B cell (primary cell): Measurements from ENCODE around the gene CHMP1A. TPM values are rescaled to one million over a fixed set of nuclear protein-coding genes. Genes with fewer than 3 reads are reported as not detected.

Experiments used
- ATAC-seq: fragments of 200-7000 bp; cut with Tn5 transposase; one replicate; pipeline ENCODE4 v1.10.0; 2021; ENCODE audit warnings: low read depth, mild to moderate bottlenecking, moderate number of reproducible peaks, moderate library complexity
- CTCF ChIA-PET: fragments of 350-600 bp; sonication (Branson Sonifier 250); formaldehyde crosslinking; loops from one replicate; lab custom pipeline; 2021; ENCODE audit warnings: antibody characterized with exemption, inconsistent platforms; lab: Charles Lee
- POLR2A ChIA-PET: fragments of 350-600 bp; sonication (Branson Sonifier 250); formaldehyde crosslinking; loops from one replicate; lab custom pipeline; 2021; ENCODE audit warnings: antibody characterized with exemption; lab: Charles Lee
- DNase-seq: peaks from one replicate; pipeline ENCODE4 v3.0.0; 2013
- H2AFZ ChIP-seq: 2 replicates; pipeline ENCODE4 v1.6.1; 2012; ENCODE audit warnings: mild to moderate bottlenecking, low read depth, low read length; ENCODE audit not compliant: insufficient read depth, poor library complexity, severe bottlenecking
- H3K27ac ChIP-seq, 2 donors: 1 replicate in 1 of 2; 2 replicates in 1 of 2; pipeline ENCODE4 v1.5.1; 2012 to 2013; ENCODE audit warnings: low read length in 2 of 2, mild to moderate bottlenecking in 2 of 2, moderate library complexity in 1 of 2
- H3K27me3 ChIP-seq, 4 experiments: fragments of 200-600 bp in 1 of 4; sonication (generic) in 1 of 4; replicated peaks in 1 of 4; 1 replicate in 2 of 4; 2 replicates in 2 of 4; pipeline versions ENCODE4 v1.6.1 to v1.7.0; 2013 to 2016; ENCODE audit warnings: low read length in 3 of 4, mild to moderate bottlenecking in 2 of 4, mixed read lengths in 1 of 4, moderate library complexity in 1 of 4; ENCODE audit not compliant: insufficient read depth in 4 of 4, control insufficient read depth in 3 of 4; ENCODE audit errors: control extremely low read depth in 1 of 4
- H3K36me3 ChIP-seq, 2 experiments: replicated peaks in 1 of 2; 1 replicate in 1 of 2; 2 replicates in 1 of 2; pipeline versions ENCODE4 v1.6.1 to v1.7.1; 2013; ENCODE audit warnings: low read length in 1 of 2; ENCODE audit not compliant: insufficient read depth in 2 of 2, control insufficient read depth in 1 of 2; ENCODE audit errors: control extremely low read depth in 1 of 2, extremely low read depth in 1 of 2
- H3K4me1 ChIP-seq, 2 donors: fragments of 200-600 bp in 1 of 2; sonication (generic) in 1 of 2; 1 replicate in 1 of 2; 2 replicates in 1 of 2; pipeline versions ENCODE4 v1.5.1 to v1.6.1; 2013 to 2017; ENCODE audit warnings: low read length in 2 of 2; ENCODE audit not compliant: control insufficient read depth in 2 of 2, insufficient read depth in 2 of 2
- H3K4me2 ChIP-seq: replicated peaks from 2 replicates; pipeline ENCODE3; 2012; ENCODE audit warnings: mild to moderate bottlenecking, low read depth, low read length; ENCODE audit not compliant: poor library complexity, severe bottlenecking
- H3K4me3 ChIP-seq, 5 experiments: fragments of 200-600 bp in 1 of 5; sonication (generic) in 1 of 5; 1 replicate in 3 of 5; 2 replicates in 2 of 5; pipeline versions ENCODE4 v1.5.1 to v1.7.0; 2011 to 2016; ENCODE audit warnings: low read length in 4 of 5, mild to moderate bottlenecking in 4 of 5, low read depth in 2 of 5, control low read depth in 1 of 5, moderate library complexity in 1 of 5; ENCODE audit not compliant: insufficient read depth in 1 of 5; ENCODE audit errors: control extremely low read depth in 1 of 5, extremely low read depth in 1 of 5
- H3K79me2 ChIP-seq: fragments of 200-600 bp; sonication (generic); one replicate; pipeline ENCODE4 v1.6.0; 2016; ENCODE audit warnings: low read length; ENCODE audit not compliant: control insufficient read depth, insufficient read depth
- H3K9ac ChIP-seq: fragments of 200-600 bp; sonication (generic); 2 replicates; pipeline ENCODE4 v1.6.1; 2017; ENCODE audit warnings: mild to moderate bottlenecking, low read length, moderate library complexity
- H3K9me3 ChIP-seq, 3 donors: one replicate each; pipeline versions ENCODE4 v1.6.1 to v1.7.1; 2013; ENCODE audit warnings: low read length in 2 of 3; ENCODE audit not compliant: control insufficient read depth in 2 of 3, insufficient read depth in 1 of 3; ENCODE audit errors: control extremely low read depth in 1 of 3
- H4K20me1 ChIP-seq: 2 replicates; pipeline ENCODE4 v1.6.0; 2012; ENCODE audit warnings: mild to moderate bottlenecking, low read length; ENCODE audit not compliant: insufficient read depth, control insufficient read depth, poor library complexity, severe bottlenecking
- H3K27ac Mint-ChIP-seq: one replicate; pipeline ENCODE4 v1.8.0; 2021; ENCODE audit warnings: mixed read lengths
- H3K27me3 Mint-ChIP-seq: one replicate; pipeline ENCODE4 v1.8.0; 2021; ENCODE audit warnings: mixed read lengths
- H3K4me1 Mint-ChIP-seq: one replicate; pipeline ENCODE4 v1.8.0; 2021; ENCODE audit warnings: mixed read lengths
- H3K4me3 Mint-ChIP-seq: one replicate; pipeline ENCODE4 v1.8.0; 2021; ENCODE audit warnings: mixed read lengths
- H3K9me3 Mint-ChIP-seq: one replicate; pipeline ENCODE4 v1.8.0; 2022; ENCODE audit warnings: mixed read lengths; ENCODE audit not compliant: insufficient read depth
- CTCF ChIP-seq: fragments of 200-600 bp; IDR thresholded peaks from one replicate; pipeline ENCODE4 v1.8.0; 2022; ENCODE audit warnings: antibody characterized with exemption, mild to moderate bottlenecking
- EZH2 ChIP-seq: IDR thresholded peaks from 2 replicates; pipeline ENCODE4 v1.6.1; 2012; ENCODE audit warnings: borderline replicate concordance, low read depth, mild to moderate bottlenecking, moderate library complexity, low read length; ENCODE audit not compliant: insufficient read depth, poor library complexity, severe bottlenecking
- WGBS: methylation state at CpG from one replicate; pipeline ENCODE4 v1.1.5; 2013; ENCODE audit warnings: missing lambda C conversion rate; ENCODE audit not compliant: insufficient coverage; 5-methylcytosine and 5-hydroxymethylcytosine counted together
- intact Hi-C: fragments of 100-400 bp; cut with micrococcal nuclease; formaldehyde crosslinking; loops from one replicate; pipeline ENCODE4 v1.10.0; 2022
- polyA plus RNA-seq: library from polyadenylated mRNA; depleted of rRNA; stranded (reverse); fragments of >200 nt; gene quantifications from 2 replicates; pipeline ENCODE4 v1.2.3, GENCODE V29; 2012
- total RNA-seq, 2 donors: library from RNA; stranded (reverse); fragments of 120-200 nt in 1 of 2; gene quantifications; 1 replicate in 1 of 2; 2 replicates in 1 of 2; pipeline versions ENCODE4 v1.2.3 to v1.2.4, GENCODE V29; 2013 to 2022

The CHMP1A gene
- total and polyA plus RNA-seq, 2 donors (not counting 1 experiment from before 2014, with no cell fraction given) = 80.4 to 88.1 TPM

DNA sequence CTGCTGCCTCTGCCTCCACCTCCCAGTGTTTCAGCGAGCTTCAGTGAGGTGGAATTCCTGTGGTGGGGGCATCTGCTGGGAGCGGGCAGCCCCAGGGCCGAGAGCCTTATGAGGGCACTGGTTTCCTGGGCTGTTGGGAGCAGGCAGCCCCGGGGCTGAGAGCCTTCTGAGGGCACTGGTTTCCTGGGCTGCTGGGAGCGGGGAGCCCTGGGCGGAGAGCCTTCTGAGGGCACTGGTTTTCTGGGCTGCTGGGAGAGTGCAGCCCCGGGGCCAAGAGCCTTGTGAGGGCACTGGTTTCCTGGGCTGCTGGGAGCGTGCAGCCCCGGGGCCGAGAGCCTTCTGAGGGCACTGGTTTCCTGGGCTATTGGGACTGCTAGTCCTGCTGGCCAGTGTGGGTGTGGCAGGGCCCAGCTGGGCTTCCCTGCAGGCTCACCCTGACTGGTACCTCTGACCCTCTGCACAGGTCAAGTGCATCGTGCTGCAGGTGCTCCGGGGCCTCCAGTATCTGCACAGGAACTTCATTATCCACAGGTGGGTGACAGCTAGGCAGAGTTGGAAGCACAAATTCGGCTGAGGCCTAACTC is 34.6 kb upstream of the CHMP1A start:
- TF ChIP-seq EZH2 (no peak), CTCF (no peak)
- ATAC-seq (no peak), DNase-seq (no peak)
- intact Hi-C loops = no loop called here
- H3K27me3 Mint-ChIP-seq = no peaks in the 10 kb centered on the region
- no peak overlapping the region for H3K9ac ChIP-seq
- no peak overlapping the region for H2AFZ ChIP-seq
- no peak overlapping the region for H3K4me3 Mint-ChIP-seq
- no peak overlapping the region for H3K27ac ChIP-seq
- ChIA-PET POLR2A (no interaction called here), CTCF (no interaction called here)
- no peaks in the 10 kb centered on the region for H3K9me3 ChIP-seq
- H3K4me1 Mint-ChIP-seq = peaks cover 15% of the 10 kb centered on the region
- H3K36me3 ChIP-seq = peaks cover 2 to 38% of the 10 kb centered on the region in 2 experiments
- H3K27me3 ChIP-seq = no peaks in the 10 kb centered on the region
- H3K4me3 ChIP-seq = no peak overlapping the region
- peaks cover 36% of the 10 kb centered on the region for H4K20me1 ChIP-seq
- 93% methylated on average over 13 of the region's 13 CpGs for WGBS
- H3K4me2 ChIP-seq = no peak overlapping the region
- H3K4me1 ChIP-seq = peaks cover 13 to 23% of the 10 kb centered on the region in 2 donors
- peaks cover 31% of the 10 kb centered on the region for H3K79me2 ChIP-seq
- H3K9me3 Mint-ChIP-seq = no peaks in the 10 kb centered on the region
- no peak overlapping the region for H3K27ac Mint-ChIP-seq

DNA sequence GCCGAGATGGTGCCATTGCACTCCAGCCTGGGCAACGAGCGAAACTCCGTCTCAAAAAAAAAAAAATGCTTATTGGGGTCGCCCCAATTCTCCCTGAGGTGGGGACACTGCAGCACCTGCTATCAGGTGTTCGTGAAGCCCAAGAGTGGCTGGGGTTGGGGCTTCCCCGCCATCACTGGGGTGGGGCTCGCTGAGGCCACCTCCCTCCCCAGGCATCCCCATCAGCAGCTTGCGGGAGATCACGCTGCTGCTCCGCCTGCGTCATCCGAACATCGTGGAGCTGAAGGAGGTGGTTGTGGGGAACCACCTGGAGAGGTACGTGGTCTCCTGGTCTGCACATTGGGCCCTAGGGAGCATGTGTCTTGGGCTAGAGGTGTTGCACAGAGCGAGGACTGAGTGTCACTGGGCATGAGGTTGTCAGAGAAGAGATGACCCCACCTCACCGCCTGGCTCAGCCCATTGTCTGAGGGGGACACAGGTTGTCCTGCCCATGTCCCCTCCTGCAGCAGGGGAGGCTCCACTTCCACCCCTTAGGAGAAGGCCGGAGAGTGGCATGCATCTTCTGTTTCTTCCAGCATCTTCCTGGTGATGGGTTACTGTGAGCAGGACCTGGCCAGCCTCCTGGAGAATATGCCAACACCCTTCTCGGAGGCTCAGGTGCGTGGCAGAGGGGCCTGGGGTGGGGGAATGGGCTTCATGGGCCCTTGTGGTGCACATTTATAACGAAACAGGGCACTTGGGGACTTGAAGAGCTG is 33.9 kb upstream of the CHMP1A start:
- Histone ChIP-seq H3K36me3 (peaks cover 2 to 35% of the 10 kb centered on the region in 2 experiments), H3K27ac (no peak overlapping the region), H2AFZ (no peak overlapping the region), H4K20me1 (peaks cover 29% of the 10 kb centered on the region), H3K9me3 (no peaks in the 10 kb centered on the region), H3K27me3 (no peaks in the 10 kb centered on the region), H3K4me2 (no peak overlapping the region), H3K4me3 (no peak overlapping the region), H3K9ac (no peak overlapping the region), H3K4me1 (peaks cover 9 to 18% of the 10 kb centered on the region in 2 donors), H3K79me2 (peaks cover 32% of the 10 kb centered on the region)
- no peak for ATAC-seq
- Mint-ChIP-seq H3K4me3 (no peak overlapping the region), H3K4me1 (peaks cover 16% of the 10 kb centered on the region), H3K27me3 (no peaks in the 10 kb centered on the region), H3K9me3 (no peaks in the 10 kb centered on the region), H3K27ac (no peak overlapping the region)
- ChIA-PET POLR2A (no interaction called here), CTCF (no interaction called here)
- TF ChIP-seq EZH2 (no peak), CTCF (no peak)
- intact Hi-C loops = no loop called here
- 94% methylated on average over 17 of the region's 21 CpGs for WGBS
- DNase-seq = peak; percentile 23
